Gastroesophageal sphincter (tissue), 4 donors: ENCODE results near the gene PRKCZ. TPM values are rescaled to one million over a fixed set of nuclear protein-coding genes. Genes with fewer than 3 reads are reported as not detected.

Experiments used
- ATAC-seq: fragments of 150-250 bp; one replicate; pipeline ENCODE4 v1.9.1; 2016; ENCODE audit warnings: mild to moderate bottlenecking, moderate library complexity
- H3K27ac ChIP-seq, 4 donors: fragments of 200-600 bp; sonication (generic) in 3 of 4; 1 replicate in 3 of 4; 2 replicates in 1 of 4; pipeline ENCODE4 v1.5.1; 2016 to 2019
- H3K27me3 ChIP-seq: fragments of 200-600 bp; sonication (generic); one replicate; pipeline ENCODE4 v1.5.1; 2019
- H3K36me3 ChIP-seq, 2 donors: fragments of 200-600 bp; sonication (generic); one replicate each; pipeline ENCODE4 v1.5.1; 2019; ENCODE audit warnings: control low read depth in 1 of 2
- H3K4me1 ChIP-seq, 3 donors: fragments of 200-600 bp; sonication (generic); 1 replicate in 2 of 3; 2 replicates in 1 of 3; pipeline ENCODE4 v1.5.1; 2016 to 2019; ENCODE audit warnings: control low read depth in 2 of 3
- H3K4me3 ChIP-seq, 2 donors: fragments of 200-600 bp; sonication (generic); one replicate each; pipeline ENCODE4 v1.5.1; 2019; ENCODE audit warnings: mild to moderate bottlenecking in 1 of 2, moderate library complexity in 1 of 2
- H3K9me3 ChIP-seq, 3 donors: fragments of 200-600 bp; sonication (generic); one replicate each; pipeline ENCODE4 v1.5.1; 2017 to 2019; ENCODE audit warnings: control low read depth in 2 of 3
- EP300 ChIP-seq: sonication (generic); formaldehyde crosslinking; IDR thresholded peaks from one replicate; pipeline ENCODE4 v1.6.1; 2017; ENCODE audit warnings: antibody characterized with exemption, mild to moderate bottlenecking
- POLR2A ChIP-seq, 2 donors: fragments of 450-650 bp; IDR thresholded peaks; one replicate each; pipeline ENCODE4 v1.6.1; 2017; ENCODE audit warnings: antibody characterized with exemption in 2 of 2, mild to moderate bottlenecking in 2 of 2, moderate library complexity in 1 of 2
- POLR2AphosphoS5 ChIP-seq: sonication (generic); formaldehyde crosslinking; IDR thresholded peaks from one replicate; pipeline ENCODE4 v1.6.1; 2017; ENCODE audit warnings: antibody characterized with exemption
- WGBS, 2 donors: methylation state at CpG; one replicate each; pipeline ENCODE4 v1.1.5; 2018; ENCODE audit warnings: low coverage in 1 of 2; 5-methylcytosine and 5-hydroxymethylcytosine counted together
- total RNA-seq, 4 donors: library from RNA; depleted of rRNA; stranded (reverse); fragments of >200 nt; gene quantifications; one replicate each; pipeline ENCODE4 v1.1.0, GENCODE V29; 2016
- TF ChIP-seq, protein P1 (sequence below), 4 experiments: fragments of 200-600 bp in 2 of 4; fragments of 450-650 bp in 2 of 4; sonication (generic) in 1 of 4; IDR thresholded peaks; one replicate each; pipeline ENCODE4 v1.5.1; 2017 to 2019; ENCODE audit warnings: antibody characterized with exemption in 4 of 4, mild to moderate bottlenecking in 2 of 4, moderate library complexity in 2 of 4

PRKCZ gene
- total RNA-seq, 4 donors from 2014 or later, result 2.4 to 3.8 (median 2.9) TPM

GRCh38 chr1:2213576-2214505 is 163.6 kb downstream of the PRKCZ start:
- H3K36me3 ChIP-seq, result no peaks in the 10 kb centered on the region
- TF ChIP-seq EP300, result no peak
- peak in 1 of 2 donors; percentile 50 for TF ChIP-seq POLR2A (IDR thresholded peaks at IDR 0.05)
- TF ChIP-seq POLR2AphosphoS5, result peak; percentile 94
- TF ChIP-seq, protein P1, sequence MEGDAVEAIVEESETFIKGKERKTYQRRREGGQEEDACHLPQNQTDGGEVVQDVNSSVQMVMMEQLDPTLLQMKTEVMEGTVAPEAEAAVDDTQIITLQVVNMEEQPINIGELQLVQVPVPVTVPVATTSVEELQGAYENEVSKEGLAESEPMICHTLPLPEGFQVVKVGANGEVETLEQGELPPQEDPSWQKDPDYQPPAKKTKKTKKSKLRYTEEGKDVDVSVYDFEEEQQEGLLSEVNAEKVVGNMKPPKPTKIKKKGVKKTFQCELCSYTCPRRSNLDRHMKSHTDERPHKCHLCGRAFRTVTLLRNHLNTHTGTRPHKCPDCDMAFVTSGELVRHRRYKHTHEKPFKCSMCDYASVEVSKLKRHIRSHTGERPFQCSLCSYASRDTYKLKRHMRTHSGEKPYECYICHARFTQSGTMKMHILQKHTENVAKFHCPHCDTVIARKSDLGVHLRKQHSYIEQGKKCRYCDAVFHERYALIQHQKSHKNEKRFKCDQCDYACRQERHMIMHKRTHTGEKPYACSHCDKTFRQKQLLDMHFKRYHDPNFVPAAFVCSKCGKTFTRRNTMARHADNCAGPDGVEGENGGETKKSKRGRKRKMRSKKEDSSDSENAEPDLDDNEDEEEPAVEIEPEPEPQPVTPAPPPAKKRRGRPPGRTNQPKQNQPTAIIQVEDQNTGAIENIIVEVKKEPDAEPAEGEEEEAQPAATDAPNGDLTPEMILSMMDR (IDR thresholded peaks at IDR 0.05), result no peak
- H3K27me3 ChIP-seq, result no peaks in the 10 kb centered on the region
- H3K9me3 ChIP-seq, result no peaks in the 10 kb centered on the region
- ATAC-seq, result peak; percentile 83
- H3K4me3 ChIP-seq, result peak overlapping the region in 1 of 2 donors; percentile 48
- WGBS, 2 donors, result 30% methylated on average over 2 of the region's 32 CpGs; no CpG with 5 or more reads in 1 of the 2 donors
- peak overlapping the region; percentile 93 to 100 (median 98) for H3K27ac ChIP-seq
- H3K4me1 ChIP-seq, result peaks cover 13 to 63% (median 47%) of the 10 kb centered on the region in 3 donors

DNA sequence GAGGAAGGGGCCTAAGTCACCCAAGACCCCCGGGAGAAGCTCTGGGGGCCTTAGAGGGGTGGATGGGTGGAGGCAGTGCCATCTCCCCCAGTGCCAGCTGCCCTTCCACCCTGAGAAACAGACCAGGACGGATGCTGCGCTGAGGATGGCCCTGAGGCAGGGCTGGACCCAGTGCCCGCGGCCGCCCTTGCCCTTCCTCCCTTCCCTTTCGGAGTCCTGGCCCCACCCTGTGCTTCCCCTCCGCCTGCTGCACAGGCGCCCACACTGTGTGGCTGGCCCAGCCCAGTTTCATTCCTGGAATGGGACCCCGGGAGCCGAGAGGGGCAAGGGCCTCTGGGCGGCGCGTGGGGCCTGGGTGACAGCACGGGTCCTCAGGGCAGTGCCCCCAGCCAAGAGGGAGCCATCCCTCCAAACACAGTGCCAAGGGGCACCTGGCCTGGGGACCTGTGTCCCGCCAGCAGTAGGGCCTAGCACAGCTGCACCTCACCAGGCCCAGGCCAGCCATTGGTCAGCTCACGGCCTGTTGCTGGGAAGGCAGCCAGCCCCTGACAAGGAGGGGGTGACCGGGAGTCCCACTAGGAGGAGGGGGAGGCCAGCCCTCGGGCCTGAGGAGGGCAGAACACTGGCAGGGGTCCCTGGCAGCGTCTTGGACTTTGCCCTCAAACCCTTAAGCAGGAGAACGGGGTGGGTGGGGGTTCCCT is 164.5 kb downstream of the PRKCZ start:
- Histone ChIP-seq H3K9me3 (no peaks in the 10 kb centered on the region), H3K4me3 (peak overlapping the region in 1 of 2 donors; percentile 48), H3K36me3 (no peaks in the 10 kb centered on the region), H3K27me3 (no peaks in the 10 kb centered on the region), H3K27ac (peak overlapping the region; percentile 93 to 100 (median 98)), H3K4me1 (peaks cover 13 to 55% (median 38%) of the 10 kb centered on the region in 3 donors)
- WGBS, 2 donors, result 20 to 48% methylated on average over 1 to 2 of the region's 21 CpGs
- peak; percentile 20 for ATAC-seq
- TF ChIP-seq POLR2A (IDR thresholded peaks at IDR 0.05) (no peak), EP300 (no peak), POLR2AphosphoS5 (no peak)
- TF ChIP-seq, protein P1 (IDR thresholded peaks at IDR 0.05), result no peak

GRCh38 chr1:2215329-2215728 is 165.1 kb downstream of the PRKCZ start:
- ATAC-seq, result no peak
- no peaks in the 10 kb centered on the region for H3K27me3 ChIP-seq
- H3K4me3 ChIP-seq, result no peak overlapping the region
- peak overlapping the region in 3 of 4 donors; percentile 98 to 100 (median 99) for H3K27ac ChIP-seq
- H3K9me3 ChIP-seq, result no peaks in the 10 kb centered on the region
- no CpG with 5 or more reads among the region's 14 CpGs for WGBS, 2 donors
- no peak for TF ChIP-seq EP300
- TF ChIP-seq, protein P1 (IDR thresholded peaks at IDR 0.05), result no peak
- no peak for TF ChIP-seq POLR2AphosphoS5
- no peak for TF ChIP-seq POLR2A (IDR thresholded peaks at IDR 0.05)
- peaks cover 13 to 48% (median 32%) of the 10 kb centered on the region in 3 donors for H3K4me1 ChIP-seq
- no peaks in the 10 kb centered on the region for H3K36me3 ChIP-seq

GRCh38 chr1:2215909-2216766 is 165.9 kb downstream of the PRKCZ start:
- Histone ChIP-seq H3K36me3 (no peaks in the 10 kb centered on the region), H3K27me3 (no peaks in the 10 kb centered on the region), H3K4me3 (no peak overlapping the region), H3K27ac (peak overlapping the region in 3 of 4 donors; percentile 98 to 100 (median 99)), H3K9me3 (no peaks in the 10 kb centered on the region), H3K4me1 (peaks cover 13 to 42% (median 31%) of the 10 kb centered on the region in 3 donors)
- 100% methylated on average over 1 of the region's 25 CpGs; no CpG with 5 or more reads in 1 of the 2 donors for WGBS, 2 donors
- no peak for ATAC-seq
- TF ChIP-seq, protein P1 (IDR thresholded peaks at IDR 0.05), result no peak
- TF ChIP-seq POLR2A (IDR thresholded peaks at IDR 0.05) (no peak), EP300 (no peak), POLR2AphosphoS5 (no peak)
